ENCODE results near the gene APEX2. TPM values are rescaled to one million over a fixed set of nuclear protein-coding genes. Genes with fewer than 3 reads are reported as not detected.
"Not testable (repeated sequence)": the region's sequence is repeated elsewhere in the genome, so short reads cannot be mapped to it uniquely, and the experiment has no call there.

Gene APEX2, protein sequence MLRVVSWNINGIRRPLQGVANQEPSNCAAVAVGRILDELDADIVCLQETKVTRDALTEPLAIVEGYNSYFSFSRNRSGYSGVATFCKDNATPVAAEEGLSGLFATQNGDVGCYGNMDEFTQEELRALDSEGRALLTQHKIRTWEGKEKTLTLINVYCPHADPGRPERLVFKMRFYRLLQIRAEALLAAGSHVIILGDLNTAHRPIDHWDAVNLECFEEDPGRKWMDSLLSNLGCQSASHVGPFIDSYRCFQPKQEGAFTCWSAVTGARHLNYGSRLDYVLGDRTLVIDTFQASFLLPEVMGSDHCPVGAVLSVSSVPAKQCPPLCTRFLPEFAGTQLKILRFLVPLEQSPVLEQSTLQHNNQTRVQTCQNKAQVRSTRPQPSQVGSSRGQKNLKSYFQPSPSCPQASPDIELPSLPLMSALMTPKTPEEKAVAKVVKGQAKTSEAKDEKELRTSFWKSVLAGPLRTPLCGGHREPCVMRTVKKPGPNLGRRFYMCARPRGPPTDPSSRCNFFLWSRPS
- 11.9 and 12.9 TPM in 2 replicates for total RNA-seq (2014; rRNA removed; shearing (Covaris generic))

DNA sequence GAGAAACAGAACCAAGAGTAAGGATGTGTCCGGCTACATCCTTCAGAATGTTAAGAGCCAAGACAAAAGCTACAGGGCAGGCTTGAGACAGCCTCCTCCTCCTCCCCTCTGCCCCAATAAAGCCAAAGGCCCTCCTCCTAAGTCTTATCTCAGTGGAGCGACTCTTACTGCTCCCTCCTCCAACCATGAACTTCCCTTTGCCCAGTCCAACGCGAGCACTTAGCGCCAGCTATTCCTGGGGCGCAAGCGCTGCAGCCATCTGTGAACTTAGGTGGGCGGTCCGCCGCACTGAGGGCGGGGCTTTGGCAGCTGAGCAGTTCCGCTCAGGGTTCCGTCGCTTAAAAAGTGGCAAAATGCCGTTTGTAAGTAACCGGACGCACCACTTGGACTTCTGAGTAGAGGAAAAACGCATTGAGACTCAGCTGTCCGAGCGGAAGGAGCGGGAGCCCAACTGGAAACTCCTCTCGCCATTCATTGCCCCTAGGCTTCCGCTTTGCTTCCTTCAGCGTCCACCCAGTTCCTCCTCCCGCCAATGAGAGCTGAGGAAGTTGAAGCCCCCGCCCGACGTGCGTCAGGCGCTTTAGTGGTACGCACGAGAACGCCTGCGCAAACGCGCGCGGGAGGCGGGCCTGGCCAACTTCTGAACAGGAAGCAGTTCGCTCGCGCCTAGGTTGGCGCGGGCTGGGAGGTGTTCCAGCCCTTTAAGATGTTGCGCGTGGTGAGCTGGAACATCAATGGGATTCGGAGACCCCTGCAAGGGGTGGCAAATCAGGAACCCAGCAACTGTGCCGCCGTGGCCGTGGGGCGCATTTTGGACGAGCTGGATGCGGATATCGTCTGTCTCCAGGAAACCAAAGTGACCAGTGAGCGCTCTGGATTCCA is at the start of gene APEX2:
APEX2 (plus strand) TSS at position 647 of the 882 bp plus-strand sequence; CDS start at position 707, 60 bp downstream.
- no peaks in the 10 kb centered on the region for H3K36me3 ChIP-seq
- H3K9me3 ChIP-seq (replicated peaks): no peaks in the 10 kb centered on the region
- H3K4me3 ChIP-seq: peak within 1 kb of the TSS; percentile 67
- no peaks in the 10 kb centered on the region for H3K4me1 ChIP-seq
- peak; percentile 83 to 85 for DNase-seq
- H3K27ac ChIP-seq: peak within 1 kb of the TSS; percentile 80
- H3K27me3 ChIP-seq: no peaks in the 10 kb centered on the region

DNA sequence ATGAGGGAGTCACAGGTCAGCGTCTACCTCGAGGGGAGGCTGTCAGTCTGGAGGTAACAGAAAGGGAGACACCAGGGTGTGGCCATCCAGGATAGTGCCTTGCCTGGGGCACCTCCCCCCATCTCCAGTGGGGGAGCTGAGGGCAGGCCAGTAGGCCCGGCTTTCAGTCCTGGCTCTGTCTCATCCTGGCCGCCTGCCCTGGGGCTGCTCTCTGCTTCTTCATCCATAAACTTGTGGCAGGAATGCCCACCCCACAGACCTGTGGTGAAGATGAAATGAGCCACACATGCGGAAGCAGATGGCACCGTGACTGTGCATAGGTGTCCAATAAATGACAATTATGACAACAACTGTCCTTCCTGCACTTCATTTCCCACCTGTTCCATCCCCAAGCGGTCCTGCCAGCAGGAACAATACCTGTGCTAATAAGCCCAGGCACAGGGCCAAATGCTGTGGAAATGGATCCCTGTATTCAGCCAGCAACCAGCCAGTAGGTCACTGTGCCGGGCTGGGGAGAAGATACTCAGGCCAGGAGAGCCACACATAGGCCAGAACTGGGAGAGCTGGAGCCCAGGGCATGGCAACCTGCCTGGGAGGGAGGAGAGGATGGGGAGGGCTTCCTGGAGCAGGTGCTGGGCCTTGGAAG is 49.3 kb upstream of the APEX2 start:
- DNase-seq: no peak
- Histone ChIP-seq H3K4me3 (no peak overlapping the region), H3K4me1 (no peaks in the 10 kb centered on the region), H3K27ac (no peak overlapping the region), H3K36me3 (no peaks in the 10 kb centered on the region), H3K9me3 (replicated peaks) (no peaks in the 10 kb centered on the region), H3K27me3 (no peaks in the 10 kb centered on the region)

DNA sequence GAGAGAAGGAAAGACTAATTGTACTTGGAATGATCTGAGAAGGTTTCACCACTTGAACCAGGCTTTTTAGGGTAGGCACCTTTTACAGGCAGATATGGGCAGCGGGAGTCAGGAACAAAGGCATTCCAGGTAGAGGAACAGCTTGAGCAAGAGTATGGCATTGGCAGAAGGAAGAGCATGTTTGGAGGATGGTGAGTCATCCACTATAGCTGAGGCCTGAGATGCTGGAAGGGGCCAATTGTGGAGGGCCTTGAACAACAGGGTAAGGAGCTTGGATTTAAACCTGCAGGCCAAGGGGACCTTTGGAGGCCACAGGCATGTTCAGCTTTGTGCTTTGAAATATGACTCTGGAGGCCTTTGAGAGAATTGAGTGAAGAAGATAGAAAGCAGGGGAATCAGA is 38.4 kb upstream of the APEX2 start:
- H3K4me3 ChIP-seq: no peak overlapping the region
- no peaks in the 10 kb centered on the region for H3K9me3 ChIP-seq (replicated peaks)
- no peaks in the 10 kb centered on the region for H3K36me3 ChIP-seq
- no peaks in the 10 kb centered on the region for H3K27me3 ChIP-seq
- DNase-seq: no peak
- no peak overlapping the region for H3K27ac ChIP-seq
- H3K4me1 ChIP-seq: no peaks in the 10 kb centered on the region

DNA sequence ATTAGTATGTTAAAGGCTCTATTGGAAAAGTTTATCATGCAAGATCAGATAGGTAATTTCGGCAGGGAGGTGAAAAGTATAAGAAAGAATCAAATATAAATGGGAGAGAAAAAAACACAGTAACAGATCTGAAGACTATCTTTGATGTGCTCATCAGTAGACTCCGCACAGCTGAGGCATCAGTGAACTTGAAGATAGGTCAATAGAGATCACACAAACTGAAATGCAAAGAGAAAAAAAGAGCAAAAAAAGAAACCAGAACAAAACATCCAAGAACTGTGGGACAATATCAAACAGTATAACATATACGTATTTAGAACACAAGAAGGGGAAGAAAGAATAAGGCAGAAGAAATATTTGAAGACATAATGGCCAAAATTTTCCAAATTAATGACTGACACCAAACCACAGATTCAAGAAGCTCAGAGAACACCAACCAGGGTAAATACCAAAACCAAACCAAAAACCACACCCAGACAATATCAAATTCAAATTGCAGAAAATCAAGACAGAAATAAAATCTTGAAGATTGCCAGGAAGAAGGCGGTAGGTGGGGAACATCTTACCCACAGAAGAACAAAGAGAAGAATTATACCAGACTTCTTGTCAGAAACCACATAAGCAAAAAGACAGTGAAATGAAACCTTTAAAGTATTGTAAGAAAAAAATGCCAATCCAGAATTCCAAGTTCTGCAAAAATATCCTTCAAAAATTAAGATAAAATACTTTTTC is 35.2 kb upstream of the APEX2 start:
- Histone ChIP-seq H3K4me1 (no peaks in the 10 kb centered on the region), H3K27ac (no peak overlapping the region), H3K36me3 (no peaks in the 10 kb centered on the region), H3K27me3 (no peaks in the 10 kb centered on the region), H3K9me3 (replicated peaks) (no peaks in the 10 kb centered on the region), H3K4me3 (no peak overlapping the region)
- no peak for DNase-seq

DNA sequence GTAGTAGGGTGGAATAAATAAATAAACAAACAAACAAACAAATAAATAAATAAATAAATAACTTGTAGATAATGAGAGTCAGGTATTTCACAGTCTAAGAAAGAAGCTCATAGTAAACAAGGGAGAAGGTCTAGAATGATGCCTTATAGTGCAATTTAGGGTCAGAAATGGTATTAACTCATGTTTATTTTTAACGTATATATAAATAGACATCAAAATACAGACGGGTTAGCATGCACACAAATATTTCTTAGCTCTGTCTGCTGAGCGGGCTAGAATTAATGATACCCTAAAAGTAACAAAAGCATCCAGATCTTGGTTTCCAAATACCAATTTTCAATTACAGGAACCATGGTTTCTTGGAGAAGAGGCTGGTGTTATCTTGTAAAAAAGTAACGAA is 22.8 kb upstream of the APEX2 start:
- Histone ChIP-seq H3K4me1 (no peaks in the 10 kb centered on the region), H3K27ac (no peak overlapping the region), H3K36me3 (no peaks in the 10 kb centered on the region), H3K27me3 (no peaks in the 10 kb centered on the region), H3K4me3 (no peak overlapping the region), H3K9me3 (replicated peaks) (no peaks in the 10 kb centered on the region)
- no peak for DNase-seq

DNA sequence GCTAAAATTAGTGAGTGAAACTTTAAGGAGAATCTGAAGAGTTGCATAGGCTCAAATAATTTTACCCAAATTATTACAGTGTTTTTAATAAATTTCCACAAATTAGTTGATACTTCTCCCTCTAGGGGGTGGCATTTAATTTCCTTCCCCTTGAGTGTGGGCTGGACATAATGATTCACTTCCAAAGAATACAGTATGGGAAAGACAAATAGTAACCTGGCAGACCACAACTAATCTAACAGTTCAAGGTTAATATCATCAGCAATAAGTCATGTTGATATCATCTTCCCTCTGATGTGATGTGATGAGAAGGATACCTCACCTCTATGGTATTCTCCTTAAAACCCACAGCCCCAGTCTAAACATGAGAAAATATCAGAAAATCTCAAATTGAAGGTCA is 21.7 kb upstream of the APEX2 start:
- Histone ChIP-seq H3K9me3 (replicated peaks) (no peaks in the 10 kb centered on the region), H3K4me3 (no peak overlapping the region), H3K4me1 (no peaks in the 10 kb centered on the region), H3K36me3 (no peaks in the 10 kb centered on the region), H3K27me3 (no peaks in the 10 kb centered on the region), H3K27ac (no peak overlapping the region)
- no peak for DNase-seq

DNA sequence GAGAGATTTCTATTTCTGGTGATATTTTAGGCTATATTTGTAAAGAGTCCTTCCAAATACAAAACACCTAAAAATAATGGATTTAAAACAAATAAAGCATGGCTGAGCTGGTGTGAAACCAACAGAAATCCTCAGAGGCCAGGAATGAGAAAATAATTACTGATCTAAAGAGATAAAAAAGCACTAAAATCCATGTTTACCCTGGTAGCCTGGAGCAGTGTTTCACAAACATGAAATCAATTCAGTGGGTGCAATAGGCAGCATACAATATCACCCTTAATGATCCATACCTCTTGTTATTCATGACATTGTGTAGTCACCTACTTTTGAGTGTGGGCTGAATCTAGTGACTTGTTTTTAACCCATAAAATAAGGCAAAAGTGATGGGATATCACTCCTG is 20.7 kb upstream of the APEX2 start:
- DNase-seq: no peak
- H3K27ac ChIP-seq: no peak overlapping the region
- H3K27me3 ChIP-seq: no peaks in the 10 kb centered on the region
- no peaks in the 10 kb centered on the region for H3K36me3 ChIP-seq
- H3K9me3 ChIP-seq (replicated peaks): no peaks in the 10 kb centered on the region
- no peak overlapping the region for H3K4me3 ChIP-seq
- H3K4me1 ChIP-seq: no peaks in the 10 kb centered on the region

DNA sequence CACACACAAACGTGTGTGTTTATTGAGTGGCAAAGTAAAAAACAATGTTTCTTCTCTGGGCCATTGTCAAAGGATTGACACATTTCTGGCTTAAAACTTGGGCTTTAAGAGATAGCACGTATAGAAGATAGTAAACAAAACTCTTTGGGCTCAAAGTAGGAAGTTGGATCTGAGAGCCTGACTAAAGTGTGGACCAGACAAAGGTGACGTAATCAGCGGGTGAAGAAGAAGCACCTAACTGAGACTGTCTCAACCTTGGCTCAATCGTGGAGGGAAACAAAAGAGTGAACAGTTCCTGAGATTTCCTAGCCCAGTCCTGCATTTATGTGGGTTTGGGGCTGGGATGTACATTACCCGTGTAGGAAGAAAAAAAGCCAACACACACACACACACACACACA is 19.8 kb upstream of the APEX2 start:
- no peak for DNase-seq
- Histone ChIP-seq H3K27ac (no peak overlapping the region), H3K36me3 (no peaks in the 10 kb centered on the region), H3K4me3 (no peak overlapping the region), H3K4me1 (no peaks in the 10 kb centered on the region), H3K27me3 (no peaks in the 10 kb centered on the region), H3K9me3 (replicated peaks) (no peaks in the 10 kb centered on the region)

DNA sequence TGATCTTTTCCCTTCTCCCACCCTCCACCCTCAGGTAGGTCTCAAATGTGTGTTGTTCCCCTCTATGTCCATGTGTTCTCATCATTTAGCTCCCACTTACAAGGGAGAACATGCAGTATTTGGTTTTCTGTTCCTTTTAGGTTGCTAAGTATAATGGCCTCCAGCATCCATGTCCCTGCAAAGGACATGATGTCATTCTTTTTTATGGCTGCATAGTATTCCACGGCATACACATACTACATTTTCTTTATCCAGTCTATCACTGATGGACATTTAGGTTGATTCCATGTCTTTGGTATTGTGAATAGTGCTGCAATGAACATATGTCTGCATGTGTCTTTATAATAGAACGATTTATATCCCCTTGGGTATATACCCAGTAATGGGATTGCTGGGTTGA is 16.9 kb upstream of the APEX2 start:
- DNase-seq; H3K27ac ChIP-seq; H3K36me3 ChIP-seq; H3K4me1 ChIP-seq; H3K27me3 ChIP-seq; H3K4me3 ChIP-seq; H3K9me3 ChIP-seq (replicated peaks): not testable (repeated sequence)

DNA sequence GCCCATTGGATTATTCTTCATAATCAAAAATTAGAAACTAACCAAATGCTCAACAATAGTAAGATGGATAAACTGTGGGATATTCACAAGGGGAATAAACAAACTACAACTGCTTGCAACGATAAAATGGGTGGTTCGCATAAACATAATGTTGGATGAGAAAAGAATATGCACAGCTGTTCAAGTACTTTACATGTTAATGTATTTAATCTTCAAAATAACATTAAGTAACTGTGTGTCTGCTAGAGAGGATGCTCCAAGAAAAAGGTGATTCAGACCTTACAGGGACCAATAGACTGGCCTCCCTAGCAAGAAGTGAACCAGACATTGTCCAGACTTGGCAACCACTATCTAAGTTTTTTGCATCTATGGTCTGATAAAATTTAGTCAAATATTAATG is 8.5 kb upstream of the APEX2 start:
- no peak overlapping the region for H3K27ac ChIP-seq
- no peak overlapping the region for H3K4me3 ChIP-seq
- DNase-seq: no peak
- no peaks in the 10 kb centered on the region for H3K27me3 ChIP-seq
- no peaks in the 10 kb centered on the region for H3K36me3 ChIP-seq
- no peaks in the 10 kb centered on the region for H3K4me1 ChIP-seq
- no peaks in the 10 kb centered on the region for H3K9me3 ChIP-seq (replicated peaks)

DNA sequence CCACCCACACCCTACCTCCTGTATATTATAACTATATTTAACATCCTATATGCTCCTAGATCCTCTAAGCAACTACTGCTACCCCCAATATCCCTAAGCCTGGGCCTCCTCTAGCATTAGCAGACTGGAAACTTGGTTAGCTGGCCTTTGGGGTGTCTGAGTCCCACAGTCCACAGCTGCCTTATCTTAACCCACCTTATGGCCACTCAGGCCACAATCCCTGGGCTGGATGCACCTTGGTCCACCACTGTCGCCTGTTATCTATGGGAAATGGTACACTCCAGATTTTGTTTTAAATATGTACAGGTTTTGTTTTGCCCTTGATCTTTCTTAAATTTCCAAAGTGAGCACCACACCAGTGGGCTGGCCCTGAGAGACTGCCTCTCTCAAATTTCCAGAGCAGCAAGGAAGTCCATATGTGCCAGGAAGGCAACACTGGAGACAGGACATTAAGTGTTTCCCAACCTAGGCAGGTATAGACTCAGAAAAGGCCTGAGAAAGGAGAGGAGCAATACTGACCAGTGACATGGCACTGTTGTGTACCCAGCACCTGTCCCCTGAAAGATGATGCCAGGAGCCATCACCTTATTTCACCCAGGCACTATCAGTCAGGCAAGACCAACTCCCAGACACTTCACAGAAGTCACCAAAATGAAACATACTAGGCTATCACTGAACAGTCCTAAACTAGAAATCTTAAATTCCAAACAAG is 7.1 kb upstream of the APEX2 start:
- H3K27me3 ChIP-seq: no peaks in the 10 kb centered on the region
- no peaks in the 10 kb centered on the region for H3K36me3 ChIP-seq
- no peak overlapping the region for H3K4me3 ChIP-seq
- no peak overlapping the region for H3K27ac ChIP-seq
- no peak for DNase-seq
- no peaks in the 10 kb centered on the region for H3K4me1 ChIP-seq
- no peaks in the 10 kb centered on the region for H3K9me3 ChIP-seq (replicated peaks)

DNA sequence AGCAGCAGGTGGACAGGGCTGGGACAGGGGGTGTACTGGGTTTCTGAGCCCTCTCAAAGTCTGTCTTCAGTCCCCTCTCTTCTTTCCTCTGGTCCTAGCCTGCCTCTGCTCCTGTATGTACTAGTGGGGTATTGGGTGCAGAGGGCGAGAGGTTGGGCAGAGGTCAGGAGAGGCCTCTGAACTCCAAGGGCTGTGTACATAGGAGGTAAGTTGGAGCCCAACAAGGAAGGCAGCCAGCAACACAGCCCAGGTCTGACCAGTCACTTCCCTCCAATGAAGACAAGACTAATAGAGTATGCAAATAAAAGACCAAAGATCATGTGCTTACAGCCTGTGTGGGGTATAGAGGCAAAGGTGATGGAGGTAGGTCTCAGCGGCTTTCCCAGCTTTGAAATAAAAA is 6.1 kb upstream of the APEX2 start, which contains the start of gene PFKFB1:
PFKFB1 (minus strand) TSS at position 90 of the 400 bp plus-strand sequence. CDS start 181 bp downstream, outside the sequence.
- DNase-seq: no peak
- Histone ChIP-seq H3K27me3 (no peaks in the 10 kb centered on the region), H3K4me1 (no peaks in the 10 kb centered on the region), H3K4me3 (no peak within 1 kb of the TSS), H3K36me3 (no peaks in the 10 kb centered on the region), H3K9me3 (replicated peaks) (no peaks in the 10 kb centered on the region), H3K27ac (no peak within 1 kb of the TSS)

DNA sequence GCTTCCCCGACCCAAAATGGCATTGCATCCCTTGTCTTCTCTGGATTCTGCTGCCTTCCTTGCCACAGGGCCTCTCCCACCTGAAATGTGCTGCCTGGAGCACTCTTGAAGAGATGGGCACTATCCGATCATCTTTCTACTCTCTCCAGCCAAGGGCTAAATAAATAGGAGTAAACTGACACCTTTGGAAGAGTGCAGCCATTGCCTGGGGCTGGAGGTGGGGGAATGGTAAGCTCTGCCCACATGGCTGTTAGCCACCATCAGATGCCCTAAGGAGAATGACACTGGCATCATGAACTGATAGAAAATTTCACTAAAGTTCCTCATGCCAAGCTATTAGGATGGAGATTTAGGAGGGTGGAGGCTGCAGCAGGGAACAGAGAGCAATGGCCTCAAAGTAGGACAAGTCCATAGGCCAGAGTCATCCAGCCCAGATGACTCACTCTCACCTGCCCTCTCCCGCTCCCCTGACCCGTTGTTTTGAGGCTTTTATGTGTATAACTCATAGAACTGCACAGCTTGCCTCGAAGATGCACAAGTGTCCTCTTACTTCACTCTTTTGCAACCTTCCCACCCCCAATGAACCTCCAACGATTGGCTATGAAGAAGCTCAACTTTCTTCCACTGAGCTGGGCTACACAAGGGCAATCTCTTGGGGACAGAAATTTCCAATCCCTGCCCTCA is 5.4 kb upstream of the APEX2 start:
- DNase-seq: no peak
- Histone ChIP-seq H3K9me3 (replicated peaks) (no peaks in the 10 kb centered on the region), H3K4me1 (no peaks in the 10 kb centered on the region), H3K27ac (no peak overlapping the region), H3K36me3 (no peaks in the 10 kb centered on the region), H3K27me3 (no peaks in the 10 kb centered on the region), H3K4me3 (no peak overlapping the region)
